ENCODE measurements around the gene RHBDD1. TPM values are rescaled to one million over a fixed set of nuclear protein-coding genes. Genes with fewer than 3 reads are reported as not detected.

RHBDD1 gene
- polyA plus RNA-seq, 2 of the 4 experiments (the other 2 are of a cell fraction): 8.3 to 46.9 TPM

GRCh38 chr2:226983895-226984749, 148.3 kb downstream of the RHBDD1 start:
- no peak for TF ChIP-seq NPAS2 (CRISPR knock-in tag; IDR thresholded peaks at IDR 0.05; ENCODE audit: borderline replicate concordance)
- TF ChIP-seq RARB (CRISPR knock-in tag; IDR thresholded peaks at IDR 0.05): no peak
- TF ChIP-seq ATOH8 (CRISPR knock-in tag; IDR thresholded peaks at IDR 0.05; ENCODE audit: low read depth): no peak
- TF ChIP-seq EHF (CRISPR knock-in tag; IDR thresholded peaks at IDR 0.05): no peak
- TF ChIP-seq SREBF2 (IDR thresholded peaks at IDR 0.05): no peak
- TF ChIP-seq ZC3H11A (IDR thresholded peaks at IDR 0.05): no peak
- TF ChIP-seq HOXA7 (CRISPR knock-in tag; IDR thresholded peaks at IDR 0.05): no peak
- no peak for TF ChIP-seq JUNB (IDR thresholded peaks at IDR 0.05)
- TF ChIP-seq RFX5 (IDR thresholded peaks at IDR 0.05): no peak
- TF ChIP-seq MAFK (IDR thresholded peaks at IDR 0.05; ENCODE audit: partially characterized antibody): no peak
- TF ChIP-seq EHMT2 (IDR thresholded peaks at IDR 0.05; ENCODE audit: low read depth): no peak
- TF ChIP-seq CBX2 (IDR thresholded peaks at IDR 0.05; ENCODE audit: borderline replicate concordance, low read depth): no peak
- FAIRE-seq (no peak), DNase-seq (ENCODE audit: low read depth in 1 of 2, low spot score in 1 of 2) (no peak), ATAC-seq (no peak)
- no peak overlapping the region for H3K4me2 ChIP-seq
- no peak overlapping the region for H3K27ac ChIP-seq
- 83% methylated on average over 11 of the region's 12 CpGs for WGBS (ENCODE audit: missing lambda C conversion rate)
- ChIA-PET POLR2A (no interaction called here), CTCF (interaction anchor here (1.0 to 3.9 kb wide), 7 partner anchors 10 to 1319 kb away, joined by 3 to 26 read pairs (median 4); no protein-coding TSS in a partner anchor)
- H3K4me1 ChIP-seq: 0 out of 3 replicates have a peak, but pooled peaks cover 2% of the 10 kb centered on the region
- no peak overlapping the region for H3K4me3 ChIP-seq
- no peaks in the 10 kb centered on the region for H3K9me3 ChIP-seq

- ATAC-seq (peak; percentile 78 to 88; a peak in 4 of 6 replicates), FAIRE-seq (no peak), DNase-seq (ENCODE audit: low read depth in 1 of 2, low spot score in 1 of 2) (peak; percentile 45 to 66)
- POLR2A ChIA-PET: interaction anchor here (1.0 kb wide), 1 partner anchor 149 kb away, joined by 3 read pairs; the partner anchor contains the start of gene RHBDD1
- peak overlapping the region in 1 of 2 experiments; percentile 8; a peak in 1 of 6 replicates for H3K27ac ChIP-seq
- H3K4me2 ChIP-seq: no peak overlapping the region
- no peak overlapping the region for H3K4me3 ChIP-seq
- H3K9me3 ChIP-seq: no peaks in the 10 kb centered on the region
- 0 out of 3 replicates have a peak, but pooled peaks cover 2% of the 10 kb centered on the region for H3K4me1 ChIP-seq
- CTCF ChIA-PET: interaction anchor here (0.6 to 3.9 kb wide), 29 partner anchors 9 to 1323 kb away, joined by 3 to 26 read pairs (median 4); partner anchors contain the start of gene IRS1
- no peak for TF ChIP-seq MAX (IDR thresholded peaks at IDR 0.05)
- no peak for TF ChIP-seq HES2 (IDR thresholded peaks at IDR 0.05)
- no peak for TF ChIP-seq EHMT2 (IDR thresholded peaks at IDR 0.05; ENCODE audit: low read depth)
- no peak for TF ChIP-seq ELK1 (IDR thresholded peaks at IDR 0.05; ENCODE audit: low read depth, low read length)
- peak; percentile 92 for TF ChIP-seq SMC3 (IDR thresholded peaks at IDR 0.05)
- no peak for TF ChIP-seq ZSCAN20 (CRISPR knock-in tag; IDR thresholded peaks at IDR 0.05)
- no peak for TF ChIP-seq POLR2A (IDR thresholded peaks at IDR 0.05; ENCODE audit: low read length)
- no peak for TF ChIP-seq GATA3 (IDR thresholded peaks at IDR 0.05; ENCODE audit: borderline replicate concordance)
- TF ChIP-seq SREBF2 (IDR thresholded peaks at IDR 0.05): no peak
- peak in 1 of 2 experiments; percentile 37; a peak in 1 of 4 replicates for TF ChIP-seq CEBPB (IDR thresholded peaks at IDR 0.05)
- TF ChIP-seq ESRRA (IDR thresholded peaks at IDR 0.05; ENCODE audit: borderline replicate concordance, low read length): no peak
- peak; percentile 89 for TF ChIP-seq CTCF (IDR thresholded peaks at IDR 0.05)
- peak; percentile 95 for TF ChIP-seq MAFK (IDR thresholded peaks at IDR 0.05; ENCODE audit: partially characterized antibody)
- TF ChIP-seq ZNF302 (CRISPR knock-in tag; IDR thresholded peaks at IDR 0.05): no peak
- no peak for TF ChIP-seq KDM5A (IDR thresholded peaks at IDR 0.05)
- TF ChIP-seq RAD21 (conservative IDR thresholded peaks at IDR 0.05 in 1 of 2, IDR thresholded peaks at IDR 0.05 in 1 of 2): peak; percentile 91
- no peak for TF ChIP-seq CHD2 (IDR thresholded peaks at IDR 0.05; ENCODE audit: low read length, partially characterized antibody)
- 37% methylated on average over 8 of the region's 8 CpGs for WGBS (ENCODE audit: missing lambda C conversion rate)
Observed at GRCh38 chr2:226984750-226985582, 149.1 kb downstream of the RHBDD1 start.
